Hematopoietic multipotent progenitor cell treated with erythropoietin and hydrocortisone succinate and interleukin-3 and kit ligand, for 6 days (in vitro differentiated cells): ENCODE measurements around the gene CD247.

ENCODE experiments used
- DNase-seq: peaks from one replicate; pipeline ENCODE4 v3.0.0-alpha.2; 2015

Gene CD247

GRCh38 chr1:167510244-167510643, 8.1 kb downstream of the CD247 start:
- no peak for DNase-seq

- no peak for DNase-seq
Observed at GRCh38 chr1:167509587-167509986, 8.7 kb downstream of the CD247 start.

DNA sequence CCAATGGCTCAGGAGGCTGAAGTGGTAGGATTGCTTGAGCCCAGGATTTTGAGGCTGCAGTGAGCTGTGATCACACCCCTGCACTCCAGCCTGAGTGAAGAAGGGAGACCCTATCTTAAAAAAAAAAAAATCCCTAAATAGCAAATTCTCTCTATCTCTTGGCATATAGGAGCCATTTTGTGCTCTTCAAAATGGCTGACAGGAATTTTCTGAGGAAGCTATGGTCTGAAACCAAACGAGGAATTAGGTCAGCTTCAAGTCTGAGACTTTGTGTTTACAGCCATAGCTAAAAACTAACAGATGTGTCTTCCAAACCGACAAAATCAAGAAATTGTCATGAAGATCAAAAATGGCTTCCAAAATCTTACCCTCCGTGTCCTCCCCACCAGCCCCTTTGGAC, 10.6 kb downstream of the CD247 start:
- no peak for DNase-seq

- no peak for DNase-seq
Observed at GRCh38 chr1:167504467-167504827, 13.9 kb downstream of the CD247 start.

DNA sequence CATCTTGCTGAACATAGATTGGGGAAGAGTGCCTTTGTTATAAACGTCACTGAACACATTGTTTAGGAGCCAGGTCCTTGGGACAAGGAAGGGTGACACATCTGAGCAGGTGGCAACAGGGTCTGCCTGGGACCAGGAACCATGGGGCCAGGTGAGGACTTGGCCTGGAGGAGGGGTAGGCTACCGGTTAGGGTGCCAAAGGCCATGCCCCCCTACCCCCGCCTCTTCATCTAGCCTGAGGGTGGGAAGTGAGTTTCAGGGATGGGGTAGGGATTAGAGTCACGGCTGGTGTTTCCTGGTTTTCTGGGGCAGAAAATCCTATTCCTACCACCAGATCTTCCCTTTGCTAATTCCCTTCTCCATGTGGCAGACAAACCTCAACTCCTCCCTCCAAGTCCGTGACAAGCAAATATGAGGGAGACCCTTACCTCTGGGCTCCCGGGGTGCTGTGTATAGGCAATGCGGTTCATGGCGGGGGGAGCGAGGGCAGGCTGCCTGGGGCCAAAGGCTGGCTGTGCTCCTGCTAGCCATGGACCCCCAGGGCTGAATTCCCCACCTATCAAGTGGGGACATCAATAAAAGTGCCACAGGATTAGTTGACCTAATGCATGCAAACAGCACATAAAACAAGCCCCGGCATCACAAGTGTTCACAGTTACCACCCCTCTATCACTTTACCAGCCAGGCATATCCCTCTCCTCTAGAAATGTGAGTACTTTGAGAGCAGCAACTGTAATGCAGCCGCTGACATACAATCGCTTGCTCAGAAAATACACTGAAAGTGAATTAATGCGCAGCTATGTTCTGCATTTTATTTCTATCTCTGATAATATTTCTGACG, 14.5 kb downstream of the CD247 start:
- no peak for DNase-seq

- DNase-seq, result no peak
Observed at GRCh38 chr1:167502719-167503462, 15.4 kb downstream of the CD247 start.

DNA sequence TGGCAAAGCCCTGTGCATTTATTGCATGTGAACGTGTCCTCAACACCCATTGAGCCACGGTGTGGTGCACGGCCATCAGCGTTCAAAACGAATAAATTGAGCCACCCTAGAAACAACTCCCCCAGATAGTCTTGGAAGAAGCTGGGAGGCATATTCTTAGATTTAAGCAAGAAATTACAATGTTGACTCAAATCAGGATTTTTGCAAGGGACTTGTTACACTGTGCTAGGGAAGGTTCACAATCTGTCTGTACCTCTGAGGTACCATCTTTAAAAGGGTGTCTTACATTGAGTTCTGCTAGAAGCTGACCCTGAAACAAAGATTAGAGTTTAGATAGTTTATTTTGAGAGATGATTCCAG, 16.2 kb downstream of the CD247 start:
- no peak for DNase-seq

GRCh38 chr1:167501515-167502191, 16.7 kb downstream of the CD247 start:
- DNase-seq, result no peak

DNA sequence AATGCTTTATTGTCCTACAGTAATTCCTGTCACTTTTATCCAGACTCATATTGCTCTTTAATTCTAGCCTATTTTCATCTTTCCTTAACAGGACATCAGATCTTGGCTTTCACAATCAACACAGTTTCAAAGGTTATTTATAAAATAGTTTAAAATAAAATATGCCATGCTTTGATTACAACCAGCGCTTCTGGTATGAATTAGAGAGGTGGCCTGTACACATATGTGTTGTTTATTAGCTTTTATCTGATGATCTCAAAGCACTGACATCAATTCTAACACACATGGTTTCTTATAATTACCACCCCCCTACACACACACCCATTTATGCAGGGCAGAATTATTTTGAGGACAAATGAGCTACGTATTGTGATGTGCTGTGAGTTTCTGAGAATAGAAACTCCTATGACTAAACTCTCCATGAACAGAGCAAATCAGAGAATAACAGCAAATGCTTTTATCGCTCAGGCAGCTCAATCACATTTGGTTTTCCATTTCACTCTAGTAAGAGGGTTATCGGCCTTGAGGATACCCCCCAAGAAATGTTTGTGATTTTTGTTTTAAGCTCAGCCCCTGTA, 18.0 kb downstream of the CD247 start:
- DNase-seq, result no peak

GRCh38 chr1:167499664-167500101, 18.6 kb downstream of the CD247 start:
- no peak for DNase-seq

GRCh38 chr1:167499106-167499505, 19.2 kb downstream of the CD247 start:
- DNase-seq, result no peak

DNA sequence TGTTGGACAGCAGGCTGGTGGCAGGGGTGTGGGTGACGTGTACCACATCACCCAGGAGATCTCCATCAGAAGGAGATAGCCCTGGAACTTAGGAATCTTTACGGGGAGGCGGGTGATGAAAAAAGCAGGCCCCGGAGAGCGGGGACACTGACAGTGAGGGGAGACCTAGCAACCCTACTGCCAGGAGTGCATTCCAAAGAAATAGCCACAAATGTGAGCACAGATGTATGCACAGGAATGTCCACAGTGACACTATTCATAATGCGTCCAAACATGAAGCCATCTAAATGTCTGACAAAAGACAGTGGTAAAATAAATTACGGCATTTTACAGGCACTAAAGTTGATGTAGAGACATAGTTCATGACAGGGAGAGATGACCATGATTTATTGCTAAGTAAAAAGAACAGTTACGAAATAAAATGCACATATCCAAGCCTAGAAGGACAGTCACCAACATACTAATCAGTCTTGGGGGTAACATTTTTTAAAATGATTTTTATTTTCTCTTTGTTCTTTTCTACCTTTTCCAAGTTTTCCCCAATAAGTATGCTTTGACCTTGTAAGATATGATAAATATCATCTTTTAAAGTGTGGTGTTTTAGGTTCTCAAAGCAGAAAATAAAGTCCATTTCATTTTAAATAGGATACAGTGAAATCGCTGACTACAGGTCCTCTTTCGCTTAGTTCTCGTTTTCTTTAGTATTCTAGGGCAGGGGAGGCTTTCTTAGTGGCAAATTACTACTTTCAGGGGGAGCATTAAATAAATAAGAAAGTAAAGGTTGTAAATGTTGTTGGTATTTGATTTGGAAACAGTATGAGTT, 21.3 kb downstream of the CD247 start:
- DNase-seq, result no peak

DNA sequence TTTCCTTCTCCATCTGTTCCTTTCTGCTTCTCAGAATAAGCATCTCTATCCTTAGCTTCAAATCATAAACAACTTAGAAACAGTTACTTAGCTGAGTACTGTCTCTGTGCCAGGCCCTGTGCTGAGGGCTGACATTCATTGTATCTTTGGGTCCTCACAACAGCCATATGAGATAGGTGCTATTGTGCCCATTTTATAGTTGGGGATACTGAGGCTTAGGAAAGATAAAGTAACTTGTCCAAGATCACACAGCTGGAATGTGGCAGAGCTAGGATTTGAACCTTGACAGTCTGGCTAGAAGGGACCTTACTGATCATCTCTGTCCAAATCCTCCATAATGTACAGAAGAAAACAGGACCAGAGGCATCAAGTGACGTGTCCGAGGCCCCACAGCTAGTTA, 25.0 kb downstream of the CD247 start:
- no peak for DNase-seq

- no peak for DNase-seq
Observed at GRCh38 chr1:167492481-167492910, 25.8 kb downstream of the CD247 start.

DNA sequence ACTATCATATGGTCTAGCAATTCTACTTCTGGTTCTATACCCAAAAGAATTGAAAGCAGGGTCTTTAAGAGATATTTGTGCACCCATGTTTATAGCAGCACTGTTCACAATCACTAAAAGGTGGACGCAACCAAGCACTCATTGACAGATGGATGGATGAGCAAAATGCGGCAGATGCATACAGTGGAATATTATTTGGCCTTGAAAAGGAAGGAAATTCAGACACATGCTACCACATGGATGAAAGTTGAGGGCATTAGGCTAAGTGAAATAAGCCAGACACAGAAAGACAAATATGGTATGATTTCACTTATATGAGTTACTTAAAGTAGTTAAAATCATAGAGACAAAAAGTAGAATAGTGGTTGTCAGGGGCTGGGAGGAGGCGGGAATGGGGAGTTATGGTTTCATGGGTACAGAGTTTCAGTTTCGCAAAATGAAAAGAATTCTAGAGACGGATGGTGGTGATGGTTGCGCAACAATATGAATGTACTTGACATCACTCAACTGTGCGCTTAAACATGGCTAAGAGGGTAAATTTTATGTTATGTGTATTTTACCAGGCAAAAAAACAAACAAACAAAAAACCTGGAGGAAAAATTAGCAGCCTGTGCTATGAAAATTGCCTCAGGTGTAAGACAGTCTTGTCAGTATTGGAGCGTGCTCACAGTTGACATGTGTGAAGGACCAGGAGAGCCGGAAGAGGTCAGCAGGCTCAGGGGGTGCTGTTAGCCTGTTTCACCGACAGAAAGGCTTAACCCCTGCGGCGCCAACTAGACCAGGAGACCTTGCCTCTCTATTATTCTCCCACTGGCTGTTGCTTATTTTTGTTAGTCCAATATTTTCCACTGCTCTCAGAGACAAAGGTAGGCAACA, 26.5 kb downstream of the CD247 start:
- DNase-seq, result no peak

GRCh38 chr1:167490765-167491164, 27.6 kb downstream of the CD247 start:
- DNase-seq, result no peak

GRCh38 chr1:167489571-167490340, 28.6 kb downstream of the CD247 start:
- DNase-seq, result no peak

GRCh38 chr1:167488786-167489185, 29.5 kb downstream of the CD247 start:
- no peak for DNase-seq

- no peak for DNase-seq
Observed at GRCh38 chr1:167487614-167488013, 30.7 kb downstream of the CD247 start.

- DNase-seq, result no peak
Observed at GRCh38 chr1:167486090-167486824, 32.1 kb downstream of the CD247 start.
